Medulla oblongata (tissue), 1 donor: ENCODE measurements around the gene PORCN.

Experiments used
- DNase-seq: peaks from one replicate; pipeline ENCODE4 v3.0.0-alpha.2; 2015; ENCODE audit errors: extremely low spot score

PORCN gene

GRCh38 chrX:48508400-48509244 lies at the start of gene PORCN:
TSS of gene PORCN (plus strand) at chrX:48508992. CDS start at chrX:48509821, 829 bp downstream.
- DNase-seq, result peak; percentile 70

DNA sequence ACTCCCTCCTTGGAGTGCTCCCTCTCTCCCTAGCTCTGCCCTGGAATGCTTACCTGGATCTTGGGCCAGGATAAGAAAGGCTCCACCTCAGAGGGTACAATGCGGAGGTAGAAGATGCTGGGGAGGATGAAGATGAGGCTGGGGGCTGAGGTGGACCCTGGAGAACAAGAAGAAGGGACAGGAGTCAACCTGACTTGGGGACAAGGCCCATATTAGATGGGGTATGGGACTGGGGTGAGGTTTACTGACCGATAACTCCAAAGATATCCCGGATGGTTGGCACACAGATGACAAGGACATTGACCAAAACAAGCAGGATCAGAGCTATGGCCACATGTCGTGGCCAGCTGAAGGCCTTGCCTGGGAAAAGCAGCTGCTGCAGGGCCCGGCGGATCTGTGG lies 49.3 kb upstream of the PORCN start:
- DNase-seq, result no peak

DNA sequence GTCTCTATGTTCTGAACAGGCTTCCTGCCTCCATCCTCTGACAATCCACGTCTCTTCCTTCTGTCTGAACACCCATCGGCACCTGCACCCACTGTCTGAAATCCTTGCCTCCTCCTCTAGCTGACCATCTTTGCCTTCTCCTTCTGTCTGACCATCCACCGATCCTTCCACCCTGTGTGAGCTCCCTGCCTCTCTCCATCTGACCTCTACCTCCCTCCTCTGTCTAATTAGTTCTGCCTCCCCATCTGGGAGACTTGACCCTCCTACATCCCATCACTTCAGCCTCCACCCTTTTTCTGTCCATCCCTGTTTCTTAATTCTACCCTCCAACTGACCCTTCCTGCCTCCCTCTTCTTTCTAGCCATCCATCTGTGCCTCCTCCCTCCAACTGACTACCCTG lies 48.8 kb upstream of the PORCN start:
- DNase-seq, result no peak

GRCh38 chrX:48460606-48461005 lies 48.2 kb upstream of the PORCN start:
- no peak for DNase-seq

GRCh38 chrX:48461830-48462229 lies 47.0 kb upstream of the PORCN start:
- DNase-seq, result no peak

GRCh38 chrX:48465336-48465933 lies 43.4 kb upstream of the PORCN start:
- no peak for DNase-seq

DNA sequence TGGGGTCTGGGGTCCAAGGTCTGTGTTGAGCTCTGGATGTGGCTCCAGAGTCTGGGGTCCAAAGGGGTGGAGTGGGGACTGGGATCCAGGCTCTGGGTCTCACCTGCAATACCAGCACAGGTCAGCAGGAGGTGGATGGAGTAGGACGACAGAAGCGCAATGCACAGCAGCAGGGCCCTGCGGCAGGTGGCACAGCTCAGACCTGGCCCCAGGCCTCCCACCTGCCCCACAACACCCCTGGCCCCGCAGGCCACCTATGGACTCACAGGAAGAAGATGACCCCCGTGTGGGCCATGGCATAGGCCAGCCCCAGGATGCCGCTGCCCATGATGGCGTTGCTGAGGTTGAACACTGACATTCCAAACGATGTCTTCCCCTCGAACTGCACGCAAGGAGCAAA lies 42.1 kb upstream of the PORCN start:
- no peak for DNase-seq

DNA sequence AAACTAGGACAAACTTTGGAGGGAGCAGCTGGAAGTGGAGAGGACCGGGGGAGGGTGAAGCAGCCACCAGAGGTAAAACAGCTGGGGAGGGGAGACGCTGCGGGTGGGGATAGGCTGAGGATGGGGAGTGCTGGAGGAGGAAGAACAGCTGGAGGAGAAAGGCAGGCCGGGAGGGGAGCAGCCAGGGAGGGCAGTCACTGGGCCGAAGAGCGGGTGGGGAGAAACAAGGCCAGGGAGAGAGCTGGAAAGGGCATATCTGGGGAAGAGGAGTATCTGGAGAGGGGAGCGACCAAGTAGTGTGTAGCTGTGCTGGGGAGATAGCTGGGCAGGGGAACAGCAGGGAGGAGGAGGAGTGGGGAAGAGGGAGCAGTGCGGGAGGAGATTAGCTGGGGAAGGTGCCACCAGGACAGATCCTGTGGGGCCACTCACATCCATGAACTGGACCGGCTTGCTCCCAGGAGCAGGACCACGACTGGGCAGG lies 41.5 kb upstream of the PORCN start:
- DNase-seq, result no peak

DNA sequence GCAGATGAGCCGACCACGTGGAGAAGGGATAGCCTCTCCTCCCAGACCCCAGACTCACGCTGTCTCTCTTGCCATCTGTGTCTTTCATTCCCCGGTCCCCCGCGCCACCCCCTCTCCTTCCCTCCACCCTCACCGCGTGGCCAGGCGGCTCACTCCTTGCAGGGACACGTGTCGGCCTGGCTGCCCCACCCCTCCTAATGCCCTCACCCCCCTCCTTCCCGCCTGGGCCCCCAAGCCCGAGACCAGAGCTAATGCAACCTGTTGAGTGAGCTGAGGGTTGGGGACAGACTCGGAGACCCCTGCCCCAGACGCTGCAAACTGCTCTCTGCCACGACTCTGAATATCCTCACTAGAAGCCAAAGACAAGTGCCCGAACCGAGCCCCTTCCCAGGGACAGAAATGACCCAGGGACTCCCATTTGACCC lies 40.5 kb upstream of the PORCN start:
- DNase-seq, result no peak

- DNase-seq, result no peak
These were observed 39.8 kb upstream of the PORCN start for GRCh38 chrX:48468693-48469691.

DNA sequence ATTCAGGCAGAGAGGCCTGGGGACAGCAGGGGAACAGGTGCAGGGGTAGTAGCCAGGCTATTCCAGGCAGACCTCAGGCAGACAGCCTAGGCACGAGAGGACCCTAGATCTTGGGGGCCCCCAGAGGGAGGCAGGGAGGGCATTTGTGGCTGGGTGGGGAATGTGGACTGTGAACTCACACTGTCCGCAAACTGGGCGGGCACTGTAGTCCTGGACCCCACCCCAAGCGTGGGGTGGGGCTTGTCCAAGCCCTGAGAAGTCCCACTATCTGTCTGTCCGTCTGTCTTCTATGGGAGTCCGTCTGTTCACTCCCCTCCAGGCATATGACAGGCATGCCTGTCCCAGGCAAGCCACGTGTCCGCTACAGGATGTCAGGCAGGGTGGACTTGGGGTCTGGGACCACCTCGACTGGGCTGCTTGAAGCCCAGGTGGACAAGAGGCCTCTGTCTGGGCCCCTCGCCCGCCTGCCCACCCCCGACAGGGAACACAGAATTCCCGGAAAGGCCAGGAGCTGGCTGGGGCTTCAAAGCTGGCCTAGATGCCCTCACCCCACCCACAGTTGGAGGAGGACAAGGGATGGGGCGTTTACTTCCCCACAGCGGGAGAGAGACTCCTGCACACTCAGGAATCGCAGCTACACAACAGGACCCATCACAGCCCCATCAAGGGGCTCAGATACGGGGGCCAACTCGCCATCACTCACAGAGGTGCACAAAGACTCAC lies 38.5 kb upstream of the PORCN start, which contains the start of gene SLC38A5:
SLC38A5 (minus strand) TSS at position 151 of the 723 bp plus-strand sequence. CDS start 2,336 bp downstream, outside the sequence.
- no peak for DNase-seq

GRCh38 chrX:48470833-48471118 lies 38.0 kb upstream of the PORCN start:
- no peak for DNase-seq

DNA sequence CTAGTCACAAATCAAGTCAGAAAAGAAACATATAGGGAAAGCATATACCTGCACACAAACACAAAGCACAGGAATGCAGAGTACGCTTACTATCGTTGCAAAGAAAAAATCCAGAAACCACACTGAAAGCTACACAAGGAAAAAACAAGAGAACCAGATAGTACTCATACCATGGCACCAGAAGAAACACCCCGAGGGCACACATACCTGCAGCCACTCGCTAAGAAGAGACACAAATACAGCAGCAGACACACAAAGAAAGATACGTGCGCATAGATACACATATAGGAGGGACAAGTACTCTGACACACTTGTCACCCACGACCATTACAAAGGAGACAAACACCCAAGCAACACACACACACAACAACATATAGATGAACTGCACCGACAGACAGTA lies 37.3 kb upstream of the PORCN start:
- no peak for DNase-seq

GRCh38 chrX:48472225-48472624 lies 36.6 kb upstream of the PORCN start:
- no peak for DNase-seq

- DNase-seq, result no peak
These were observed 35.7 kb upstream of the PORCN start for GRCh38 chrX:48472851-48473703.

- DNase-seq, result no peak
These were observed 35.1 kb upstream of the PORCN start for GRCh38 chrX:48473704-48473990.

GRCh38 chrX:48474127-48474526 lies 34.7 kb upstream of the PORCN start:
- DNase-seq, result no peak

DNA sequence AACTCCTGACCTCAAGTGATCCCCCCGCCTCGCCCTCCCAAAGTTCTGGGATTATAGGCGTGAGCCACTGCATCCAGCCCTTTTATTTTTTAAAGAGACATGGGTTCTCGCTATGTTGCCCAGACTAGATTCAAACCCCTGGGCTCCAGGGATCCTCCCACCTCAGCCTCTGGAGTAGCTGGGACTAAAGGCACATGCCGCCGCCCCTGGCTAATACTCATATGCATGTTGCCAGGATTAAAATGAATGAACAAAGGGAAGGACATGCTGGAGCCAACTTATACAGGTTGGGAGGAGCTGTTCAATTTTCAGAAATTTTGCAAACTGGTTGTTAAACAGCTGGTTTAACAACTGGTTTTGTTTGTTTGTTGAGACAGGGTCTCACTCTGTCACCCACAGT lies 34.2 kb upstream of the PORCN start:
- no peak for DNase-seq

DNA sequence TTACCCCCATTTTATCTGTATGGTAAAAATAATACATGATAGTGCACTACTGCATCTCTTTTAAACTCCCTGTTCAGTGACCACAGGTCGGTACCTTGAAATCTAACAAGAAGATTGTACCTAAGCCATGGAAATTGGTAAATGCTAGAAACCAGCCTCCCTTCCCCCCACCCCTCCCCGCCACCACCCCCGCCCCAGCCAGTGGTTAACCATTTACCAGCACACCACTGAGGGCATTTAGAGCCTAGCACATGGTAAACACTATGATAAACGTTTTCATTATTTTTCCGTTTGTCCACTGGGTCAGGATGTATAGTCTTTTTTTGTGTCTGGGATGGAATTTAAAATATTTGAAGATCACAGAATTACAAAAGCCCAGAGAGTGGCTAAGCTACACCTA lies 33.5 kb upstream of the PORCN start:
- no peak for DNase-seq

GRCh38 chrX:48475774-48476577 lies 32.8 kb upstream of the PORCN start, which contains the start of gene FTSJ1:
TSS of gene FTSJ1 (plus strand) at chrX:48476199. CDS start at chrX:48478048, 1,849 bp downstream.
- peak; percentile 92 for DNase-seq
